ENCODE data around the gene VEZF1. TPM values are rescaled to one million over a fixed set of nuclear protein-coding genes. Genes with fewer than 3 reads are reported as not detected.
A peak's percentile ranks its signal among the peaks of the same experiment; 100 is the strongest.

The VEZF1 gene
- total and polyA plus RNA-seq, 2 donors (not counting 3 experiments of a cell fraction or from before 2014, with no cell fraction given): 27.8 to 59.0 TPM

DNA sequence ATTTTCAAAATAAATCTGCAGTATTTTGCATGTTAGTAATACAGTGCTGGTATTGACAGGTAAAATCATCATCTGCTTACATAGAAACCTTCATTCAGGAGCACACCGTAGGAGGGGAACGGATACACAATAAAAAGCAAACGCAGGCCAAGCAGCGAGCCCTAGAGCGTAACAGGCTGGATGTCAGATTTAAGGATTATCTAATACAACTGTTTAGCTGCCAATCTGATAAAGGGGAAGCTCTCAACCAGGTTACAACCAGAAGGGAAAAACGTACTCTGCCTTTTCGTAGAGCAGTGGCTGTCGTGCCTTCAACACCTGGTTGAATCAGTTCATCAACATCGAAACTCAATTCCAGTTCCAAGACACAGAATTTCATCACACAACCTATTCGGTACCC is 16.5 kb downstream of the VEZF1 start:
- no TSS peak for BruUV-seq (replicated peaks)
- dilution Hi-C loops (cut with MboI; ENCODE audit: extremely low pct_ligation_motif_present, low sequenced_read_pairs): no loop called here
- FAIRE-seq: no peak

GRCh38 chr17:57970710-57971109 is 17.3 kb downstream of the VEZF1 start:
- H3K9me3 ChIP-seq (replicated peaks; ENCODE audit: control insufficient read depth, insufficient read depth, low read length): no peaks in the 10 kb centered on the region
- no peaks in the 10 kb centered on the region for H3K9me1 ChIP-seq (replicated peaks; ENCODE audit: control insufficient read depth, extremely low read depth, insufficient read depth, low read length)
- no peak overlapping the region for H3K9ac ChIP-seq (replicated peaks; ENCODE audit: extremely low read depth, insufficient read depth, low read length)
- FAIRE-seq (peak; percentile 46), DNase-seq (ENCODE audit: low read depth, low spot score) (peak; percentile 26)
- ChIA-PET CTCF (interaction anchor here (1.6 to 2.7 kb wide), 3 partner anchors 10 to 112 kb away, joined by 4 to 9 read pairs (median 7); partner anchors contain the start of gene CUEDC1), POLR2A (interaction anchor here (0.6 kb wide), 1 partner anchor 1074 kb away, joined by 3 read pairs; no protein-coding TSS in a partner anchor)
- TF ChIP-seq CTCF (IDR thresholded peaks at IDR 0.05; ENCODE audit: extremely low read depth in 1 of 2, insufficient read depth in 1 of 2, low read depth in 1 of 2, low read length in 2 of 2) (no peak), FOS (IDR thresholded peaks at IDR 0.05; ENCODE audit: borderline replicate concordance, insufficient read depth, low read length) (peak; percentile 56)
- no peak overlapping the region for H3K4me2 ChIP-seq (ENCODE audit: insufficient read depth, low read length)
- dilution Hi-C loops (cut with MboI; ENCODE audit: extremely low pct_ligation_motif_present, low sequenced_read_pairs) (no loop called here), intact Hi-C loops (cut with micrococcal nuclease) (loop anchor here (2.0 kb wide), 1 partner anchor 14 kb away; no protein-coding TSS in a partner anchor)
- no peaks in the 10 kb centered on the region for H3K27me3 ChIP-seq (ENCODE audit: control insufficient read depth in 2 of 2, insufficient read depth in 2 of 2, low read length in 2 of 2)
- BruUV-seq (replicated peaks): no TSS peak
- H3K36me3 ChIP-seq (ENCODE audit: control insufficient read depth in 2 of 2, extremely low read depth in 1 of 2, insufficient read depth in 2 of 2, low read length in 2 of 2): peaks cover 5 to 11% of the 10 kb centered on the region in 2 experiments
- no peak overlapping the region for H2AFZ ChIP-seq (ENCODE audit: low read depth, low read length)
- H3K79me2 ChIP-seq (ENCODE audit: control insufficient read depth, insufficient read depth, low read length): no peaks in the 10 kb centered on the region
- peak overlapping the region; percentile 1 for H3K27ac ChIP-seq (ENCODE audit: insufficient read depth, low read depth, low read length)
- no peaks in the 10 kb centered on the region for H4K20me1 ChIP-seq (replicated peaks; ENCODE audit: control insufficient read depth, extremely low read depth, insufficient read depth, low read length)
- H3K4me1 ChIP-seq (ENCODE audit: control insufficient read depth, extremely low read depth, insufficient read depth, low read length): peaks cover 6% of the 10 kb centered on the region
- H3K4me3 ChIP-seq (replicated peaks in 1 of 3; ENCODE audit: insufficient read depth in 1 of 3, low read depth in 1 of 3, low read length in 3 of 3): no peak overlapping the region

More for the DNA sequence above, 16.5 kb downstream of the VEZF1 start:
- Histone ChIP-seq H3K4me3 (replicated peaks in 1 of 3; ENCODE audit: insufficient read depth in 1 of 3, low read depth in 1 of 3, low read length in 3 of 3) (no peak overlapping the region), H3K27ac (ENCODE audit: insufficient read depth, low read depth, low read length) (no peak overlapping the region), H3K79me2 (ENCODE audit: control insufficient read depth, insufficient read depth, low read length) (no peaks in the 10 kb centered on the region), H2AFZ (ENCODE audit: low read depth, low read length) (no peak overlapping the region), H3K4me2 (ENCODE audit: insufficient read depth, low read length) (no peak overlapping the region), H3K4me1 (ENCODE audit: control insufficient read depth, extremely low read depth, insufficient read depth, low read length) (peaks cover 6% of the 10 kb centered on the region), H3K9me3 (replicated peaks; ENCODE audit: control insufficient read depth, insufficient read depth, low read length) (no peaks in the 10 kb centered on the region), H3K27me3 (ENCODE audit: control insufficient read depth in 2 of 2, insufficient read depth in 2 of 2, low read length in 2 of 2) (no peaks in the 10 kb centered on the region), H3K9ac (replicated peaks; ENCODE audit: extremely low read depth, insufficient read depth, low read length) (no peak overlapping the region), H3K9me1 (replicated peaks; ENCODE audit: control insufficient read depth, extremely low read depth, insufficient read depth, low read length) (no peaks in the 10 kb centered on the region), H3K36me3 (ENCODE audit: control insufficient read depth in 2 of 2, extremely low read depth in 1 of 2, insufficient read depth in 2 of 2, low read length in 2 of 2) (peaks cover 6 to 13% of the 10 kb centered on the region in 2 experiments), H4K20me1 (replicated peaks; ENCODE audit: control insufficient read depth, extremely low read depth, insufficient read depth, low read length) (no peaks in the 10 kb centered on the region)
- CTCF ChIA-PET: interaction anchor here (1.0 to 2.7 kb wide), 7 partner anchors 9 to 113 kb away, joined by 3 to 9 read pairs (median 3); partner anchors contain the start of gene CUEDC1
- intact Hi-C loops (cut with micrococcal nuclease): loop anchor here (2.0 kb wide), 1 partner anchor 13 kb away; no protein-coding TSS in a partner anchor
- no peak for DNase-seq (ENCODE audit: low read depth, low spot score)
- POLR2A ChIA-PET: no interaction called here
- no peak for TF ChIP-seq MYC (IDR thresholded peaks at IDR 0.05; ENCODE audit: low read depth, low read length)
- peak; percentile 11 for TF ChIP-seq POLR2AphosphoS5 (IDR thresholded peaks at IDR 0.05; ENCODE audit: insufficient read depth, low read depth, low read length)
- no peak for TF ChIP-seq FOS (IDR thresholded peaks at IDR 0.05; ENCODE audit: borderline replicate concordance, insufficient read depth, low read length)

Data from endothelial cell of umbilical vein (primary cell).